Measurements from ENCODE around the gene ELMOD1.
A peak's percentile ranks its signal among the peaks of the same experiment; 100 is the strongest.
"Not testable (repeated sequence)": the region's sequence is repeated elsewhere in the genome, so short reads cannot be mapped to it uniquely, and the experiment has no call there.

Gene ELMOD1

GRCh38 chr11:107566569-107566968 lies 24.4 kb upstream of the ELMOD1 start:
- no peaks in the 10 kb centered on the region for H3K36me3 Mint-ChIP-seq (ENCODE audit: insufficient read depth)
- peak overlapping the region; percentile 94 to 98 for H3K4me3 Mint-ChIP-seq
- H3K27me3 Mint-ChIP-seq: no peaks in the 10 kb centered on the region
- peaks cover 26 to 38% of the 10 kb centered on the region in 2 donors for H3K4me1 Mint-ChIP-seq (ENCODE audit: low read depth in 2 of 2)
- ATAC-seq (replicated peaks) (no peak), DNase-seq (no peak)
- no peaks in the 10 kb centered on the region for H3K9me3 Mint-ChIP-seq
- peak overlapping the region; percentile 13 to 95 for H3K27ac Mint-ChIP-seq

GRCh38 chr11:107567739-107568335 lies 23.1 kb upstream of the ELMOD1 start:
- ATAC-seq (replicated peaks): no peak
- Mint-ChIP-seq H3K4me3 (peak overlapping the region in 1 of 2 donors; percentile 9), H3K27ac (no peak overlapping the region)

GRCh38 chr11:107570015-107570414 lies 20.9 kb upstream of the ELMOD1 start:
- no peaks in the 10 kb centered on the region for H3K36me3 Mint-ChIP-seq (ENCODE audit: insufficient read depth)
- peaks cover 14 to 18% of the 10 kb centered on the region in 2 donors for H3K4me1 Mint-ChIP-seq (ENCODE audit: low read depth in 2 of 2)
- H3K9me3 Mint-ChIP-seq: no peaks in the 10 kb centered on the region
- DNase-seq (no peak), ATAC-seq (replicated peaks) (no peak)
- H3K27me3 Mint-ChIP-seq: peaks cover 0 to 5% of the 10 kb centered on the region in 2 donors
- H3K27ac Mint-ChIP-seq: no peak overlapping the region
- no peak overlapping the region for H3K4me3 Mint-ChIP-seq

More at GRCh38 chr11:107567739-107568335, 23.1 kb upstream of the ELMOD1 start:
- no peaks in the 10 kb centered on the region for H3K36me3 Mint-ChIP-seq (ENCODE audit: insufficient read depth)
- no peaks in the 10 kb centered on the region for H3K9me3 Mint-ChIP-seq
- no peak for DNase-seq
- H3K4me1 Mint-ChIP-seq (ENCODE audit: low read depth in 2 of 2): peaks cover 26 to 27% of the 10 kb centered on the region in 2 donors
- no peaks in the 10 kb centered on the region for H3K27me3 Mint-ChIP-seq

- Mint-ChIP-seq H3K27ac (no peak overlapping the region), H3K9me3 (no peaks in the 10 kb centered on the region), H3K4me1 (ENCODE audit: low read depth in 2 of 2) (no peaks in the 10 kb centered on the region), H3K36me3 (ENCODE audit: insufficient read depth) (no peaks in the 10 kb centered on the region), H3K27me3 (peaks cover 0 to 12% of the 10 kb centered on the region in 2 donors), H3K4me3 (no peak overlapping the region)
- no peak for ATAC-seq (replicated peaks)
- no peak for DNase-seq
Measured at GRCh38 chr11:107573438-107573837, 17.5 kb upstream of the ELMOD1 start.

- not testable (repeated sequence) for H3K27ac Mint-ChIP-seq
- peak; percentile 39 to 51 (median 45) for DNase-seq
Measured at GRCh38 chr11:107576497-107577345, 14.2 kb upstream of the ELMOD1 start.

GRCh38 chr11:107577346-107577711 lies 13.6 kb upstream of the ELMOD1 start:
- H3K27me3 Mint-ChIP-seq: peaks cover 9 to 30% of the 10 kb centered on the region in 2 donors
- no peak overlapping the region for H3K4me3 Mint-ChIP-seq
- ATAC-seq (replicated peaks) (no peak), DNase-seq (no peak)
- no peak overlapping the region for H3K27ac Mint-ChIP-seq
- peaks cover 0 to 5% of the 10 kb centered on the region in 2 donors for H3K9me3 Mint-ChIP-seq
- H3K4me1 Mint-ChIP-seq (ENCODE audit: low read depth in 2 of 2): no peaks in the 10 kb centered on the region
- no peaks in the 10 kb centered on the region for H3K36me3 Mint-ChIP-seq (ENCODE audit: insufficient read depth)

More at GRCh38 chr11:107576497-107577345, 14.2 kb upstream of the ELMOD1 start:
- not testable (repeated sequence) for H3K4me1 Mint-ChIP-seq (ENCODE audit: low read depth in 2 of 2); H3K4me3 Mint-ChIP-seq; H3K9me3 Mint-ChIP-seq; H3K36me3 Mint-ChIP-seq (ENCODE audit: insufficient read depth)
- ATAC-seq (replicated peaks): peak; percentile 54
- peaks cover 9 to 26% of the 10 kb centered on the region in 2 donors for H3K27me3 Mint-ChIP-seq

GRCh38 chr11:107579169-107579568 lies 11.8 kb upstream of the ELMOD1 start:
- H3K27ac Mint-ChIP-seq; H3K4me3 Mint-ChIP-seq; H3K36me3 Mint-ChIP-seq (ENCODE audit: insufficient read depth); H3K4me1 Mint-ChIP-seq (ENCODE audit: low read depth in 2 of 2); DNase-seq; ATAC-seq (replicated peaks); H3K9me3 Mint-ChIP-seq: not testable (repeated sequence)
- peaks cover 16 to 40% of the 10 kb centered on the region in 2 donors for H3K27me3 Mint-ChIP-seq

GRCh38 chr11:107581147-107581546 lies 9.8 kb upstream of the ELMOD1 start:
- Mint-ChIP-seq H3K36me3 (ENCODE audit: insufficient read depth) (no peaks in the 10 kb centered on the region), H3K27ac (no peak overlapping the region), H3K9me3 (peaks cover 0 to 5% of the 10 kb centered on the region in 2 donors), H3K27me3 (peaks cover 29 to 38% of the 10 kb centered on the region in 2 donors), H3K4me3 (no peak overlapping the region), H3K4me1 (ENCODE audit: low read depth in 2 of 2) (no peaks in the 10 kb centered on the region)
- no peak for DNase-seq
- ATAC-seq (replicated peaks): no peak

GRCh38 chr11:107583629-107584195 lies 7.2 kb upstream of the ELMOD1 start:
- Mint-ChIP-seq H3K36me3 (ENCODE audit: insufficient read depth) (no peaks in the 10 kb centered on the region), H3K27ac (no peak overlapping the region), H3K4me1 (ENCODE audit: low read depth in 2 of 2) (no peaks in the 10 kb centered on the region), H3K27me3 (peaks cover 55 to 63% of the 10 kb centered on the region in 2 donors), H3K9me3 (peaks cover 0 to 5% of the 10 kb centered on the region in 2 donors), H3K4me3 (no peak overlapping the region)
- no peak for ATAC-seq (replicated peaks)
- DNase-seq: no peak

- DNase-seq (no peak), ATAC-seq (replicated peaks) (no peak)
- peaks cover 9% of the 10 kb centered on the region for H3K36me3 Mint-ChIP-seq (ENCODE audit: insufficient read depth)
- no peaks in the 10 kb centered on the region for H3K9me3 Mint-ChIP-seq
- H3K4me1 Mint-ChIP-seq (ENCODE audit: low read depth in 2 of 2): peaks cover 17 to 24% of the 10 kb centered on the region in 2 donors
- H3K4me3 Mint-ChIP-seq: no peak overlapping the region
- H3K27me3 Mint-ChIP-seq: peaks cover 78 to 81% of the 10 kb centered on the region in 2 donors
- H3K27ac Mint-ChIP-seq: no peak overlapping the region
Measured at GRCh38 chr11:107587306-107587979, 3.5 kb upstream of the ELMOD1 start.

GRCh38 chr11:107591378-107592230 lies 657 bp downstream of the ELMOD1 start:
- Mint-ChIP-seq H3K27me3 (peaks cover 71 to 81% of the 10 kb centered on the region in 2 donors), H3K9me3 (no peaks in the 10 kb centered on the region), H3K36me3 (ENCODE audit: insufficient read depth) (peaks cover 9% of the 10 kb centered on the region), H3K27ac (no peak overlapping the region), H3K4me3 (peak overlapping the region; percentile 90 to 93), H3K4me1 (ENCODE audit: low read depth in 2 of 2) (peaks cover 22 to 26% of the 10 kb centered on the region in 2 donors)
- DNase-seq: peak in 1 of 3 experiments; percentile 8
- peak; percentile 52 for ATAC-seq (replicated peaks)

- ATAC-seq (replicated peaks): no peak
- Mint-ChIP-seq H3K9me3 (no peaks in the 10 kb centered on the region), H3K27me3 (peaks cover 71 to 81% of the 10 kb centered on the region in 2 donors), H3K36me3 (ENCODE audit: insufficient read depth) (peaks cover 9% of the 10 kb centered on the region), H3K4me1 (ENCODE audit: low read depth in 2 of 2) (peaks cover 22 to 26% of the 10 kb centered on the region in 2 donors), H3K27ac (no peak overlapping the region), H3K4me3 (peak overlapping the region; percentile 90 to 93)
- DNase-seq: no peak
Measured at GRCh38 chr11:107592231-107592590, 1.3 kb downstream of the ELMOD1 start.
